GM19452 (cell line): ENCODE measurements around the gene DLG2.

Experiments
- ATAC-seq: cut with Tn5 transposase; IDR thresholded peaks from one replicate; pipeline ENCODE4 v1.9.1; 2021; ENCODE audit not compliant: unreplicated experiment

DLG2 gene

GRCh38 chr11:84922836-84923235 lies 704.3 kb downstream of the DLG2 start:
- no peak for ATAC-seq

GRCh38 chr11:84922212-84922805 lies 704.8 kb downstream of the DLG2 start:
- ATAC-seq, result no peak

- ATAC-seq, result no peak
Observed at GRCh38 chr11:84914511-84914910, 712.6 kb downstream of the DLG2 start.

- ATAC-seq, result no peak
Observed at GRCh38 chr11:84909740-84910139, 717.4 kb downstream of the DLG2 start.

GRCh38 chr11:84906995-84907394 lies 720.1 kb downstream of the DLG2 start:
- ATAC-seq, result no peak

GRCh38 chr11:84905411-84905810 lies 721.7 kb downstream of the DLG2 start:
- ATAC-seq, result no peak

GRCh38 chr11:84902445-84902844 lies 724.7 kb downstream of the DLG2 start:
- ATAC-seq, result no peak

- ATAC-seq, result no peak
Observed at GRCh38 chr11:84901991-84902390, 725.2 kb downstream of the DLG2 start.

- no peak for ATAC-seq
Observed at GRCh38 chr11:84899740-84900139, 727.4 kb downstream of the DLG2 start.

- no peak for ATAC-seq
Observed at GRCh38 chr11:84899134-84899533, 728.0 kb downstream of the DLG2 start.

- no peak for ATAC-seq
Observed at GRCh38 chr11:84894666-84895065, 732.5 kb downstream of the DLG2 start.

GRCh38 chr11:84890676-84891075 lies 736.5 kb downstream of the DLG2 start:
- no peak for ATAC-seq

GRCh38 chr11:84889556-84889955 lies 737.6 kb downstream of the DLG2 start:
- no peak for ATAC-seq

- ATAC-seq, result no peak
Observed at GRCh38 chr11:84887055-84887629, 740.0 kb downstream of the DLG2 start.

- no peak for ATAC-seq
Observed at GRCh38 chr11:84886344-84886743, 740.8 kb downstream of the DLG2 start.

GRCh38 chr11:84884836-84885235 lies 742.3 kb downstream of the DLG2 start:
- no peak for ATAC-seq

GRCh38 chr11:84882056-84882455 lies 745.1 kb downstream of the DLG2 start:
- no peak for ATAC-seq

- ATAC-seq, result no peak
Observed at GRCh38 chr11:84871116-84871515, 756.0 kb downstream of the DLG2 start.

GRCh38 chr11:84870486-84870885 lies 756.7 kb downstream of the DLG2 start:
- ATAC-seq, result no peak

- ATAC-seq, result no peak
Observed at GRCh38 chr11:84866922-84867321, 760.2 kb downstream of the DLG2 start.

GRCh38 chr11:84865791-84866535 lies 761.2 kb downstream of the DLG2 start:
- ATAC-seq, result no peak

- no peak for ATAC-seq
Observed at GRCh38 chr11:84865257-84865656, 761.9 kb downstream of the DLG2 start.
